HFF-Myc (cell line): ENCODE results near the gene HRAS.

ENCODE experiments used
- DNase-seq: peaks from one replicate; pipeline ENCODE4 v3.0.0-alpha.2; 2011; ENCODE audit warnings: low read depth; ENCODE audit errors: extremely low read depth
- H3K4me3 ChIP-seq: replicated peaks from 2 replicates; pipeline ENCODE4 v1.5.1; 2011; ENCODE audit warnings: low read depth, mild to moderate bottlenecking, control low read depth, low read length
- TF ChIP-seq, protein P1 (sequence below): IDR thresholded peaks from 2 replicates; pipeline ENCODE4 v1.5.1; 2012; ENCODE audit warnings: mild to moderate bottlenecking, low read depth, low read length, control low read depth; ENCODE audit errors: missing control alignments

The HRAS gene

DNA sequence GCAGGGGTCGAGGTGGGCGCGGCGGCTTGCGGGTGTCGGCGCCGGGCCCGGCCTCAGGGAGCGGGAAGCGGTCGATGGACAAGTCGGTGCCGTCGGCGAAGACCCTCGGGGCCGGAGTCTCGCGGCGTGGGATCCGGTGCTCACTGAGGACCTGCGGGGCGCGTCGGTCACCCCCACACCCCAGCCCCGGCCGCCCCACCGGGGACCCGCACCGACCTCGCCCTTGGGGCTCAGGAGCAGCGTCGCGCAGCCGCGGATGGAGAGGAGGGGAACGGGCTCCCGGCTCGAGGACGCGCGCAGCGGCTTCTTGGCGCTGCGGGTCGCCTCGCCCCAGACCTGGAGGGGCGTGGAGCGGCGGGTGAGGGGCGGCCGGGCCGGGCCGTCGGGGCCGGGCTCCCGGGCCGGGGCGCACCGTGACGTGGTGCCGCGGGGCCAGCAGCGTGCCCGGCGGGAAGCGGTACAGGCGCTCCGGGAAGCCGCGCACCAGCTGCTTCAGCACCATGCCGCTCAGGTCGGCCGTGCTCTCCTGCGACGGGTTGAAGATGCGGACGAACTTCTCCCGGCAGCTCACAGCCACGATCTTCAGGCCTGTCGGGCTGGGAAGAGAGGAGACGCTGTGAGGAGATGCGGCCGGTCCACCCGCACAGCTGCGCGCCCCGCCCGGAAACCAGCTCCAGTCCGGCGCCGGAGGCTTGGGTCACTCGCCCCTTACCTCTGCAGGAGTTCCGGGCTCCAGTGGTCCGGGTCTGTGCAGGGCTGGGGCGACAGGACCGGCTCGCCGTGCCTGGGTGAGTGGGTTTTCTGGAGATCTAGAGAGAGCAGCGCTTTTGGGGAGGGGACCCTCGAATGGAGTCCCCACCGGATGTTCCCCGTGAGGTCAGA is 20.6 kb upstream of the HRAS start:
- no peak for DNase-seq
- TF ChIP-seq, protein P1, sequence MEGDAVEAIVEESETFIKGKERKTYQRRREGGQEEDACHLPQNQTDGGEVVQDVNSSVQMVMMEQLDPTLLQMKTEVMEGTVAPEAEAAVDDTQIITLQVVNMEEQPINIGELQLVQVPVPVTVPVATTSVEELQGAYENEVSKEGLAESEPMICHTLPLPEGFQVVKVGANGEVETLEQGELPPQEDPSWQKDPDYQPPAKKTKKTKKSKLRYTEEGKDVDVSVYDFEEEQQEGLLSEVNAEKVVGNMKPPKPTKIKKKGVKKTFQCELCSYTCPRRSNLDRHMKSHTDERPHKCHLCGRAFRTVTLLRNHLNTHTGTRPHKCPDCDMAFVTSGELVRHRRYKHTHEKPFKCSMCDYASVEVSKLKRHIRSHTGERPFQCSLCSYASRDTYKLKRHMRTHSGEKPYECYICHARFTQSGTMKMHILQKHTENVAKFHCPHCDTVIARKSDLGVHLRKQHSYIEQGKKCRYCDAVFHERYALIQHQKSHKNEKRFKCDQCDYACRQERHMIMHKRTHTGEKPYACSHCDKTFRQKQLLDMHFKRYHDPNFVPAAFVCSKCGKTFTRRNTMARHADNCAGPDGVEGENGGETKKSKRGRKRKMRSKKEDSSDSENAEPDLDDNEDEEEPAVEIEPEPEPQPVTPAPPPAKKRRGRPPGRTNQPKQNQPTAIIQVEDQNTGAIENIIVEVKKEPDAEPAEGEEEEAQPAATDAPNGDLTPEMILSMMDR: no peak
- no peak overlapping the region for H3K4me3 ChIP-seq

DNA sequence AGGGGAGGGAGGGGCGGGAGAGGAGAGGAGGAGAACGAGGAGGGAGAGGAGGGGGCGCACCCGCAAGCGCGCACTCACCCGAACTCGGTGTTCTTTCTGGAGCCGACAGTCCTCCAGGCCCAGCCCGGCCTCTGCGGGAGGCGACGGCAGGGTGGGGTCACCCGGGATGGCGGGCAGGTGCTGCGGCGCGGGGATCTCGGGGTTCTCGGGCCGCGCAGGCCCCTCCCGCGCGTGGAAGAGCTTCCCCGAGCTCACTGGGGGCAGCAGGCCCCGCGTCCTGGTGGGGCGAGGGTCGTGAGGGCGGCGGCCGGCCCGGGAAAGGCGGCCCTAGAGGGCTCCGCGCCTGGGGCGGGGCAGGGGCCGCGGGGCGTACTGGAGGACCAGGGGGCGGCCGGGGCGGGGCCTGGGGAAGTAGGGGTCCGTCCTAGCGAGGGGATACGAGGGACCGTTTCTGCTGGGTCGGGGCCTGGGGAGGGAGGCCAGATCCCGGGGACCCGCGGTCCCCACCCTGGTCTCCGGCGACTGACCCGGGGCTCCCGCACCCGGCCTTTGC is 19.9 kb upstream of the HRAS start:
- no peak for DNase-seq
- no peak overlapping the region for H3K4me3 ChIP-seq
- TF ChIP-seq, protein P1: no peak

DNA sequence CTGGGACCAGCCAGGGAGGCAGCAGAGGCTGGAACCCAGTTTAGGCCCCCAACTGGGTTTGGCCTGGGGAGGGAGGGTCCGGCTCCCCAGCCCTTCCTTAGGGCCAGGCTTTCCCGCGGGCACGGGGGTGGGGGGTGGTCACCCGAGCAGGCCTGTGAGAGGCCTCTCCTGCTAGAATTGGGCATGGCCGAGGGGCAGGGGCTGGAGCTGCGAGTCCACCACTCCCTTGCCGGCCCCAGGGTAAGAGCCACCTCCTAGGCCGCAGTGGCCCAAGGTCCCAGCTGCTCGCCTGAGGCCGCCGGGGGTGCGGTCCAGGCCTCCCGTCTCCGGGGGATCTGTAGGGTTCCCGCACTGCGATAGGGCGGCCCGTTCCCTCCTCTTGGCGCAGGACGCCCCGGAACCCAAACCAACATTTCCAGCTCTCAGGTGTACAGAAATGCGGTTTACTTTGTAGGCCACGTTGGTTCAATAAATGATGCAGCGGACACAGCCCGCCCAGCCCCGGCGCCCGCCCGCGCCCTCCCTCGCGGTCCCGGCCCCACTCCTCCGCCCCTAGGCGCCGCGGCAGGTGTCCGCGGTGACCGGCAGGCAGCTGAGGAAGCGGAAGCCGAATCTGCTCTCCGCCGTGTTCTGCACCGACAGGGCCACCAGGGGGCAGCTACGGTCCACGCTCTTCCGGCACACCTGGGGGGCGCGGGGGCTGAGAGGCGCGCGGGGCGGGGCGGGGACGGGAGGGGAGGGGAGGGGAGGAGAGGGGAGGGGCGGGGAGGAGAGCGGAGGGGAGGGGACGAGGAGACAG is 19.3 kb upstream of the HRAS start:
- DNase-seq: no peak
- TF ChIP-seq, protein P1: peak; percentile 45
- H3K4me3 ChIP-seq: no peak overlapping the region

DNA sequence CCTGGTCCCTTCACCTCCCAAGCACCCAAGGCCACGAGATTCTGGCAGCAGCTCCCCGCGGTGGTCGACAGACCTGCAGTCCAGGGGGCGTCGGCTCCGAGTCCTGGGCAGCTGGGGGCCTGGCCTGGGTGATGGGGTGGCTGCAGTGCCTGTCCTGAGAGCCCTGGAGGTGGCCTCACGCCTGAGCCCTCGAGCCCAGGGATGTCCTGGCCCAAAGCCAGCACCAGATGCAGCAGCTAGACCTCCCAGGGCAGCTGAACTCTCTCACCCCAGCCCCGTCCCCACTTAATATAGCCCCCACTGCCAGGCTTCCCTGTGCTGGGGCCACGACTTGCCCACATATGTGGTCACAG is 18.6 kb upstream of the HRAS start:
- no peak for DNase-seq
- no peak overlapping the region for H3K4me3 ChIP-seq
- TF ChIP-seq, protein P1: no peak

DNA sequence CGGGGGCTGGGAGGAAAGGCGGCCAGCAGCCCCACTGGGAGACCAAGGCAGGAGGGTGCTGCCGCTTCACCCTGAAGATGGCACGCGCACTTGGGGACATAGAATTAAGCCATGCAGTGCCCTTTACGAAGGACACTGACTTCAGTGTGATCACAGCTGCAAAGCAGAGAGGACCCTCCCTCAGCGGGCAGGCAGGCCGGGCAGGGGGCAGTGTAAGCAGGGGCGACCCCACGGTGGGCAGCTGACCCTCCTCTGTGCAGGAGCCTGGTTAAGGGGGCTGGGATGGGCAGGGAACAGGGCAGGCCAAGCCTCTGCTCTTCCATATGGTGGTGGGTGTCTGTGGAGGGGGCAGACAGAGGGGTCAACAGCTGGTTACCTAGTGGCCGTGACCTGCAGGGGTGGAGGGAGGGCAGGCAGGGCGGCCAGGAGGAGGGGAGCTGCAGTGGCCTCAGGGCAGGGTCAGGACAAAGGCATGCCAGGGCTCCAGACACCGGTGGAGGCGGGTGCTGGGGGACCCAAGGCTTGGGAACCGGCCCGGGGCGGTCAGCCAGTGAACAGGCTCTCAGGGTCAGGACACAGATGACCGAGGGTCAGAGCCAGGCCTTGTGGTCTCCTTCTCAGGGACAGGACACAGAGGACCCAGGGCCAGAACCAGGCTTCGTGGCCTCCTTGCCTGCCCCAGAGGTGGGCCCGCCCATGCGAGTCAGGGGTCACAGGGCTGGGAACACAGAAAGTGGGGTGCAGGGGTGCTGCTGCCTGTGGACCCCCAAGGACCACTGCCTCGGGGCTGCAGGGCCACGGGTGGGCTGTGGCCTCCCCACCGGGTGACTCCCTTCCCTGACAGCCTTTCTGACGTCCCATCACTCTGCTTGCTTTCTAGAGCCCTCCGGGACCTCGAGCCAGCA is 18.0 kb upstream of the HRAS start:
- TF ChIP-seq, protein P1: no peak
- no peak overlapping the region for H3K4me3 ChIP-seq
- DNase-seq: no peak

DNA sequence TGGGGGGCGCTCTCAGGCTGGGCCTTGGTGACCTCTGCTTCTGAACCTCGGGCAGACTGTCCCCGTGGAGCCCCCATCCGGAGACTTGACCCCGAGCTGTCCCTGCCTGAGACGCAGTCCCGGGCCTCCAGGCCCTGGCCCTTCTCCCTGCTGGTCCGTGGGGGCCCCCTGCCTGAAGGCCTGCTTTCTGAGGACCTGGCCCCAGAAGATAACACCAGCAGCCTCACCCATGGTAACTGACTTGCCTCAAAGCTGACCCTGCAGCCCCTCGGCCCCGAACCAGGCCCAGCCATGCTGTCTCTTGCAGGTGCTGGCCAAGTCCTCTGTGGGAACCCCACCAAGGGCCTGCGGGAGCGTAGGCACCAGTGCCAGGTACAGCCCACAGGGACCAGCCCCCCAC is 16.2 kb upstream of the HRAS start:
- H3K4me3 ChIP-seq: no peak overlapping the region
- TF ChIP-seq, protein P1: no peak
- DNase-seq: no peak
